GM21825 (cell line): ENCODE results near the gene CEP78.

ENCODE experiments used
- ATAC-seq: cut with Tn5 transposase; IDR thresholded peaks from one replicate; pipeline ENCODE4 v1.9.1; 2021; ENCODE audit warnings: mild to moderate bottlenecking, moderate library complexity; ENCODE audit not compliant: unreplicated experiment

CEP78 gene

DNA sequence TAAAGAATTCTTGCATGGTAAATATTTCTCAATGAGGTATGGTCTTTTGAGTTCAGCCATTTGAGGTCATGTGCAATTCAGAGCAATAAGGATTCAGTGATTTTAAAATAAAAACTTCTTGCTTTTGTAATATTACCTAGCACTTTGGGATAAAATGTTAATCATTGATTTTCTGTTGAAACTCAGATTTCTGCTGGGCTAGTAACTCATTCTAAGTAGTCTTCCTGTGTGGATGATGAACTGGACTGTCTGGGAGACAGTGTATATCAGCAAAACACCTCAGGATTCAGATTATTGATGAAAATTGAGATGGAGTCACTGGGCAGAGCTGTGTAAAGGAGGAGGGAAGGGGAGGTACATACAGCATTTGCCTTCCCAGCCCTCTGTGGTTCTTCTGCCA is 50.2 kb downstream of the CEP78 start:
- ATAC-seq = no peak

GRCh38 chr9:78286946-78287388 is 51.1 kb downstream of the CEP78 start:
- no peak for ATAC-seq

- ATAC-seq = no peak
Observed at GRCh38 chr9:78288214-78288892, 52.5 kb downstream of the CEP78 start.

GRCh38 chr9:78289474-78289873 is 53.6 kb downstream of the CEP78 start:
- no peak for ATAC-seq

DNA sequence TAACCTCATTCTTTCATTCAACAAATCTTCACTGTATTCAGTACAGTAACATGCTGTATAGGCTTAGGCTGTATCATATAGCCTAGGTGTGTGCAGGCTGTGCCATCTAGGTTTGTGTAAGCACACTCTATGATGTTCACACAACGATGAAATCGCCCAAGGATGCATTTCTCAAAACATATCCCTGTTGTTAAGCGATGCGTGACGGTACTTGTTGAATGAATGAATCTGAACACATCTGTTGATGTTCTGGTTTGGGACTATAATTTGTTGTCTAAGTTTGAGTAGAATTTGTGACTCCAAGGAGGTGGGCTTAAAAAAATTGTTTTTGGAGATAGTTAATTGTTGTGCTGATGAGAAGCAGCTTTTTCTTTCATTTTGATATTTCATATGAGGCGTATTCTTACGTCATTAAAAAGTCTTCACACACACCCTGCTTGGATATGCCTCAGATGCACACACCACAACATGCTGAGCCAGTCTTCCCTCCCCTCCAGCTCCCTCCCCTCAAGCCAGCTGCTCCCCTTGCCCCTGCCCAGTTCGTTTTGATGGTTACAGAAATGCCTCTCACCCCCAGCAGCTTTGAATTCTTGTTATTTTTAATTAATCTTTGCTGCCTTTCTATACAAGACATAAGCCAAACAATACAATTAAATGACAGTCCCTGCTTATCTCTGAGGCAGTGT is 55.5 kb downstream of the CEP78 start:
- ATAC-seq = no peak

DNA sequence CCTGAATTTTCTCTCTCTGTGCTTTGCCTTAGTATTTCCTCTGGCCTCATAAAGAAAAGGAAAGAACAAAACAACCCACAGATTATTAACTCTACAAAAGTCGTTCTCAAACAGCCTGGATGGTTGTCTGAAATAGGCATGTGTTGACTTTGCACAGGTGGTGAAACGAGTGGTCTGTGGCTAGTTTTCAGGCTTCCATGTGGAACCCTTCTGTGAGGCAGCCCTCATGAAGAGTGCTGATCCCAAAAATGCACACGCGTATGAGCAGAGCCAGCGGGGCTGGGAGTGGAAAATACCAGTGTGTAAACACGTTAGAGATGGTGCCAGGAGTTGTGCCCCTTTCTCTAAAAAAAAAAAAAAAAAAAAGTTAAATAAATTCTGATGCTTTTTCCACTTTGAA is 56.2 kb downstream of the CEP78 start:
- no peak for ATAC-seq

DNA sequence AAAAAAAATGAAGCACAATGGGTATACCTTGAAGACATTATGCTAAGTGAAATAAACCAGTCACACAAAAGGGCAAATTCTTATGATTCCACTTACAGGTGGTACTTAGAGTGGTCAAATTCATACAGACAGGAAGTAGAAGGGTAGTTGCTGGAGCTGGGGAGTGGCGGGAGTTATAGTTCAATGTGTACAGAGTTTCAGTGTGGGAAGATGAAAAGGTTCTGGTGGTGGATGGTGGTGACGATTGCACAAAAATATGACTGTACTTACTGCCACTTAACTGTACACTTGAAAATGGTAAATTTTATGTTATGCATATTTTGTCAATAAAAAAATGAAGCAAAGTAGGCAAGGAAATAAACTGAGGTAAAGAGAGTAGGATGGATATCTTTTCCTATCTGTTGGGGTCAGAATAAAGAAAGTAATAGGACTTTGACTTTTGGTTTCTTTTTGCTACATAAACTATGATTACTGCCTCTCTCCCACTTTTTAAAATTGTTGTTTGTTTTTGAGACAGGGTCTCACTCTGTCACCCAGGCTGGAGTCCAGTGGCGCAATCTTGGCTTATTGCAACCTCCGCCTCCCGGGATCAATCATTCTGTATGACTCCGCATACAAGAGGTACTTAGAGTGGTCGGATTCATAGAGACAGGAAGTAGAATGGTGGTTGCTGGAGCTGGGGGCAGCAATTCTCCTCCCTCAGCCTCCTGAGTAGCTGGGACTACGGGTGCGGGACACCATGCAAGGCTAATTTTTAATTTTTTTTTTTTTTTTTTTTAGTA is 57.0 kb downstream of the CEP78 start:
- no peak for ATAC-seq

GRCh38 chr9:78294290-78295176 is 58.7 kb downstream of the CEP78 start:
- no peak for ATAC-seq

DNA sequence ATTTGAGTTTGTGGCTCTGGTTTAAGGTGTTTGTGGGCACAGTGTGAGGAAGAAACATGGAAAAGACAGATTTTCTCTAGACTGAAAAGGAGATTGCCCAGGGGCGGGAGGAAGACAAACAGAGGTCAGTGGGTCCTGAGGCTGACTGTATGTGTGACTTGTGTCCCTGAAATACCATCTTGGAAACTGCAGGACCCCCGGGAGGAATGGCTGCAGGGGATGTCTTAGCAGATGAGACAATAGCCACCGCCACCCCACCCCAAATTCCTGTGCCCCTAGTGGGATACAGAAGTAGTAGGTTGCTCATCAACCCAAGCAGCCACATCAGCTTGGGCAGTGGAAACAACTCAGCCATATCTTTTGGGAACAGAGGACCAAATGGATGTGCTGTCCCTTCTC is 59.3 kb downstream of the CEP78 start:
- no peak for ATAC-seq

- ATAC-seq = no peak
Observed at GRCh38 chr9:78295731-78296130, 59.9 kb downstream of the CEP78 start.

GRCh38 chr9:78296201-78296892 is 60.5 kb downstream of the CEP78 start:
- no peak for ATAC-seq

GRCh38 chr9:78296893-78297671 is 61.2 kb downstream of the CEP78 start, which contains the start of gene PSAT1:
TSS of gene PSAT1 (plus strand) at chr9:78297125. CDS start at chr9:78297211, 86 bp downstream.
- ATAC-seq = peak; percentile 98

DNA sequence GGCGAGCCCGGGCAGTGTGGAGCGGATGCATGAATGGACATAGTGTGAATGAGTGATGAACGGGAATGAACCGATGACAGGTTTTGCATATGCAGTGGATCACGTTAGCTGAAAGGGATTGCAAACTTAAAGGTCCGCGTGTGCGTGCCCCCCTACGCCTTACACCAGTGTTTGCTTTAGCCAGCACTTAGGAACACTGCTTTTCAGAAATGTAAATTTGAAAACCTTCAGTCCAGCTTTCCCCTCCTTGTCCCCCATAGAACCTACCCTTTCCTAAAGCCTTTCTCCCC is 61.7 kb downstream of the CEP78 start:
- ATAC-seq = no peak

GRCh38 chr9:78298046-78298765 is 62.3 kb downstream of the CEP78 start:
- no peak for ATAC-seq

- no peak for ATAC-seq
Observed at GRCh38 chr9:78300209-78300608, 64.3 kb downstream of the CEP78 start.

DNA sequence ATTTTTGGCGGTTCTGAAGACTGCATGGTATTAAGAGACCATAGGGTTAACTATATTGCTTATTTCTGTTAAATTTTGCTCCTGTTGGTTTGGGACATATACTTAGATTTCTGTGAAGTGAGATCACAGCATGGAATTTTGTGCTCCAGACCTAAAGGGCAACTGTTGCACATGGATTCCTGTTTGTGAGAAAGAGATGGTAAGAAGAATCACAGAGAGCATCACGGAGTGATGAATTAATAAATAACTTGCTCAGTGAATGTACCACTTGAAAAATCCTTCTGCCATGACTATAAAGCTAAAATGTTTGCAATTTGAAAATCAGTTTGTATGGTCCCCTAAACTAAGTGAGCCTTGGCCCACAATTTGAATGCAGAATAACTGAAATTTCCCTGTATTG is 65.6 kb downstream of the CEP78 start:
- no peak for ATAC-seq

DNA sequence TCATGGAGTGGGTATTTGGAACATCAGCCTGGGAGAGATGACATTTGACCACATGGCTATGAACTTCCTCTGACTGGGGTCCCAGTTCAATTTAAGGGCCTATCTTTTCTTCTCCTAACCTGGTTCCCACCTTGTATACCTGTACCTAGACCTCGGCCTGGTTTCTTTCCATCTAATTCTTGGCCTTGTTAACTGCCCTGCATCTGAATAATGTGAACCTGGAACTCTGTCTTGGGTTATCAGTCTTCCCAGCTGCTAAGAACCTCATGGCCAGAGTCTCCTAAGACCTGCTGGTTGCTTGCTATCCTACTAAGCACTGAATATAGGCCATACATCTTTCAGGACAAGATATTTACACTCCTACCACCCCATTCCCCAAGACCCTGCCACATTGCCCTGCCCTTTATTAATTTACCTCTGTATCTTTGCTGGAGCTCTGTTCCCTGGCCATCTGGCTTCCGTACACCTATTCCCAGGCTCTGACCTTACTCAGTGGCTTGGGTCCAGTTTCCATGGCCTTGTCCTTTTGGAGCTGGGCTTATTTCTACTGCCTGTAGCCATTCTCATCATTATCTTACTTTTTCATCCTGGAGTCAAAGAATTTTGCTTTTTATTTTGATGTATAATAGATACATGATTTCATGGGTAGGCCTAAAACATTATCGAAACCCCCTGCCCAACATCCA is 67.6 kb downstream of the CEP78 start:
- no peak for ATAC-seq

DNA sequence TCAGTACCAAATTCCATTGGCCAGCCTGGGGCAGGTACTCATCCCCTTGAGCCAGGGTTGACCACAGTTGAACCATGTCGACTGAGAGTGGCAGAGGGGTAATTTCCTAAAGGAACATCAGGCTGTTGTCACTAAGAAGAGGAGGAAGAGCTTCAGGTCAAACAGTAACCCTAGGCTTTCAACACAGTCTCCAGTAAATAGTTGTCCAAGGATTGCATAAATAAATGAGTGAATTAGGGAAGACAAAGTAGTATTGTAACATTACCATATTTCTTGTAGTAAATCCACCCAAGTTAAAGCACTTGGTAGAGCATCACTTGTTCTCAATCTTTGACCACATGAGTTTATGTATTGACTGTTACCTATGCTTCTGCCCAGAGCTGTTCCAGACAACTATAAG is 68.5 kb downstream of the CEP78 start:
- no peak for ATAC-seq
